ENCODE measurements around the gene MFAP4.

The MFAP4 gene

DNA sequence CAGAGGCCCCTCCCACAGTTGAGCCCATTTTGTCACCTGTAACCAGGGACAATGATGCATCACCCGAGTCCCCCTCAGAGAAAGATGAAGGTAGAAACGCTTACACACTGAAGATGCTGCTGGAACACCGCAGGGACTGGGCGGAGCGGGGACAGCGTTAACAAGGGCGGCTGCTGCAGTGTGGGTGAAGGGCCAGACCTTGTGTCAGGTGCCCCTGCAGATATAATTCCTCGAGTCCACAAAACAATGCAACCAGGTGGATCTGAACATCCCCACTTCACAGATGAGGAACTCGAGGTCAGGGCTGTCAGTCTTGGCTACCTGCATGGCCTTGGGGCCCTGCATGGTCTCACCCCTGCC is 15.0 kb downstream of the MFAP4 start:
- no peak for TF ChIP-seq CEBPB (IDR thresholded peaks at IDR 0.05)

DNA sequence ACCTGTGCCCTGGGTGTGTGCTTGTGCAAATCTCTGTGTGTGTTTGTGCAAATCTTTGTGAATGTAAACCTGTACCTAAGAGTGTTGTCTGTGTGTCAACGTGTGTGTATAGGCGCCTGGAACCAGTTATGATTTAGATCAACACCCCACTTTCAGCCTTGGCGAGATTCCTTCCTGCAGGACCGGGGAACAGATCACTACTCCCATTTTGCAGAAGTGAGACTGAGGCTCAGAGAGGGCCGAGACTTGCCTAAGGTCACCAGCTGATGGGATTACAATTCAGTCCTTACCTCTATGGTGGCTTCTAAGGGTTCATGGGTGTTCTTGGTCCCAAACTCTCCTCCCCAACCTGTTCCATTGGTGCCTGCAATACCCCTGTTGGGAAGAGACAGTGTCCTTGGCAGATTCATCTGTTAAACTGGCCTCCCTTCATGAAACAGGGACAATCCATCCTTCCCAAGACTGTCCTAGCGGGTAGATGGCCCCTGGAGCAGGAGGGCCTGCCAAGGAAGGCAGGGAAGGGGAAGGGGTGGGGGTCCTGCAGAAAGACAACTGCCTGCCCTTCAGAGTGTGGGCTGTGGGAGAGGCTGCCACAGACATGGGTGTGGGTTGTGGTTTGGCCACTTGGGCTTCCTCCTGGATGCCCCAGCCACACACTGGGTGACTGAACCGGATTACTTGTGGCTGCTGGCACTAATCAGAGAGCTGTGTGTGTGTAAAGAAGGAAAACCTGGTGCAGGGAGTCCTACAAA is 15.6 kb downstream of the MFAP4 start:
- TF ChIP-seq CEBPB (IDR thresholded peaks at IDR 0.05) (no peak), EP300 (IDR thresholded peaks at IDR 0.05; ENCODE audit: borderline replicate concordance) (no peak), TAF1 (IDR thresholded peaks at IDR 0.05; ENCODE audit: low read depth) (no peak), YY1 (IDR thresholded peaks at IDR 0.05; ENCODE audit: low read depth) (no peak), ZBTB7A (IDR thresholded peaks at IDR 0.05; ENCODE audit: low read depth) (no peak), NFIC (IDR thresholded peaks at IDR 0.05) (no peak), TCF12 (IDR thresholded peaks at IDR 0.05; ENCODE audit: low read depth) (no peak), CREB1 (IDR thresholded peaks at IDR 0.05; ENCODE audit: low read depth) (no peak)
- TF ChIP-seq, protein P1, sequence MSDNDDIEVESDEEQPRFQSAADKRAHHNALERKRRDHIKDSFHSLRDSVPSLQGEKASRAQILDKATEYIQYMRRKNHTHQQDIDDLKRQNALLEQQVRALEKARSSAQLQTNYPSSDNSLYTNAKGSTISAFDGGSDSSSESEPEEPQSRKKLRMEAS (IDR thresholded peaks at IDR 0.05): no peak
- TF ChIP-seq, protein P2, sequence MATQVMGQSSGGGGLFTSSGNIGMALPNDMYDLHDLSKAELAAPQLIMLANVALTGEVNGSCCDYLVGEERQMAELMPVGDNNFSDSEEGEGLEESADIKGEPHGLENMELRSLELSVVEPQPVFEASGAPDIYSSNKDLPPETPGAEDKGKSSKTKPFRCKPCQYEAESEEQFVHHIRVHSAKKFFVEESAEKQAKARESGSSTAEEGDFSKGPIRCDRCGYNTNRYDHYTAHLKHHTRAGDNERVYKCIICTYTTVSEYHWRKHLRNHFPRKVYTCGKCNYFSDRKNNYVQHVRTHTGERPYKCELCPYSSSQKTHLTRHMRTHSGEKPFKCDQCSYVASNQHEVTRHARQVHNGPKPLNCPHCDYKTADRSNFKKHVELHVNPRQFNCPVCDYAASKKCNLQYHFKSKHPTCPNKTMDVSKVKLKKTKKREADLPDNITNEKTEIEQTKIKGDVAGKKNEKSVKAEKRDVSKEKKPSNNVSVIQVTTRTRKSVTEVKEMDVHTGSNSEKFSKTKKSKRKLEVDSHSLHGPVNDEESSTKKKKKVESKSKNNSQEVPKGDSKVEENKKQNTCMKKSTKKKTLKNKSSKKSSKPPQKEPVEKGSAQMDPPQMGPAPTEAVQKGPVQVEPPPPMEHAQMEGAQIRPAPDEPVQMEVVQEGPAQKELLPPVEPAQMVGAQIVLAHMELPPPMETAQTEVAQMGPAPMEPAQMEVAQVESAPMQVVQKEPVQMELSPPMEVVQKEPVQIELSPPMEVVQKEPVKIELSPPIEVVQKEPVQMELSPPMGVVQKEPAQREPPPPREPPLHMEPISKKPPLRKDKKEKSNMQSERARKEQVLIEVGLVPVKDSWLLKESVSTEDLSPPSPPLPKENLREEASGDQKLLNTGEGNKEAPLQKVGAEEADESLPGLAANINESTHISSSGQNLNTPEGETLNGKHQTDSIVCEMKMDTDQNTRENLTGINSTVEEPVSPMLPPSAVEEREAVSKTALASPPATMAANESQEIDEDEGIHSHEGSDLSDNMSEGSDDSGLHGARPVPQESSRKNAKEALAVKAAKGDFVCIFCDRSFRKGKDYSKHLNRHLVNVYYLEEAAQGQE (IDR thresholded peaks at IDR 0.05; ENCODE audit: low read depth): no peak

DNA sequence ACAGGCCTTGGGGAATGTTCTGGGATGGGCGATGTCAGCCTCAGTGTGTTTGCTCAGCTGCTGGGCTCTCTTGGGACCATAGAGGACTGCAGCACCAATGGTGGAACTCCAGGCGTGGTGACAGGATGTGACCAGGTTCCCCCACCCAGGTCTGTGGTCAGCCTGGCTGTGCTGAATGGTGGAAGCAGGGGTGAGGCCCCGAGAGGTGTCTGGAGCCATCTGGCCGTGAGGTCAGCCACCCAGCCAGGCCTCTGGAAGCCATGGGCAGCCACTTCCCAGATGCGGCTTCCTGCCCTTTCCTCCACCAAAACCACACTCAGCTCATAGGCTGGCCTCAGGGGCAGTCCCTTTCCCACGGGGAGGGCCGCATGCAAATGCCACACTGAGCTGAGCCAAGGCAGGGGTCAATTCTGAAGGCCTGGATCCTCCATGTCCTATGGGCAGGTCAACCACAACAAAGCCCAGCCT is 16.5 kb downstream of the MFAP4 start:
- TF ChIP-seq TAF1 (IDR thresholded peaks at IDR 0.05; ENCODE audit: low read depth) (no peak), NFIC (IDR thresholded peaks at IDR 0.05) (no peak), CEBPB (IDR thresholded peaks at IDR 0.05) (no peak), ZBTB7A (IDR thresholded peaks at IDR 0.05; ENCODE audit: low read depth) (no peak)
- TF ChIP-seq, protein P2 (IDR thresholded peaks at IDR 0.05; ENCODE audit: low read depth): no peak

DNA sequence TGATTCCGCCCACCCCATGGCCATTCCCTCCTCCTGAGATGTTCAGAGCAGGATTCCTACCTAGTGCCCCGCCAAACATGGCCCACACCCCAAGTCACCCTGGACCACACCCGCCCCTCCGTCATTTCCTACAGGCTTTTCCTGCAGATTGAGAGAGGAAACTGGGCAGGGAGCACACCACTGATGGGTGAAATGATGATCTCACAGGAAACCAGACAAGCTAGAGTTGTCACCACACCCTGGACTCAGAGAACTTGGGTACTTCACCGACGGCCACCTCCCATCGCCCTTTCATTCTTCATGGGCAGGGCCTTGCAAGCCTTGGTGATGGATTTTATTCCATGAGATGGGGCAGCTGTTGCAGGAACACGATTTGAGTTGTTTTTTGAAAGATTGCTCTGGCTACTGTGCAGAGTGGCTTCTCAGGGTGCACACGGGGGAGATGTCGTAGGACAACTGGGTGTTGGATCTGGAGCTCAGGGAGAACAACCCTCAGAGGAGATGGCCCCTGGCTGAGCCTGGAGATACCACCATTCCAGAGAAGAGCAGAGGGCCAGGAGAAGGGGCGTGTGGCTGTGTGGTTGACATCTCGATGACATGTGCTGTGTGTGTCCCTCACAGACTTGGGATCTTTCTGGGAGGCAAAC is 17.0 kb downstream of the MFAP4 start:
- TF ChIP-seq YY1 (IDR thresholded peaks at IDR 0.05; ENCODE audit: low read depth) (no peak), FOXM1 (IDR thresholded peaks at IDR 0.05; ENCODE audit: borderline replicate concordance, low read depth) (no peak), EGR1 (IDR thresholded peaks at IDR 0.05) (no peak), NFIC (IDR thresholded peaks at IDR 0.05) (no peak), EP300 (IDR thresholded peaks at IDR 0.05; ENCODE audit: borderline replicate concordance) (no peak), TAF1 (IDR thresholded peaks at IDR 0.05; ENCODE audit: low read depth) (no peak)
- TF ChIP-seq, protein P3, sequence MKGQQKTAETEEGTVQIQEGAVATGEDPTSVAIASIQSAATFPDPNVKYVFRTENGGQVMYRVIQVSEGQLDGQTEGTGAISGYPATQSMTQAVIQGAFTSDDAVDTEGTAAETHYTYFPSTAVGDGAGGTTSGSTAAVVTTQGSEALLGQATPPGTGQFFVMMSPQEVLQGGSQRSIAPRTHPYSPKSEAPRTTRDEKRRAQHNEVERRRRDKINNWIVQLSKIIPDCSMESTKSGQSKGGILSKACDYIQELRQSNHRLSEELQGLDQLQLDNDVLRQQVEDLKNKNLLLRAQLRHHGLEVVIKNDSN (IDR thresholded peaks at IDR 0.05): no peak
- TF ChIP-seq, protein P1 (IDR thresholded peaks at IDR 0.05): no peak

DNA sequence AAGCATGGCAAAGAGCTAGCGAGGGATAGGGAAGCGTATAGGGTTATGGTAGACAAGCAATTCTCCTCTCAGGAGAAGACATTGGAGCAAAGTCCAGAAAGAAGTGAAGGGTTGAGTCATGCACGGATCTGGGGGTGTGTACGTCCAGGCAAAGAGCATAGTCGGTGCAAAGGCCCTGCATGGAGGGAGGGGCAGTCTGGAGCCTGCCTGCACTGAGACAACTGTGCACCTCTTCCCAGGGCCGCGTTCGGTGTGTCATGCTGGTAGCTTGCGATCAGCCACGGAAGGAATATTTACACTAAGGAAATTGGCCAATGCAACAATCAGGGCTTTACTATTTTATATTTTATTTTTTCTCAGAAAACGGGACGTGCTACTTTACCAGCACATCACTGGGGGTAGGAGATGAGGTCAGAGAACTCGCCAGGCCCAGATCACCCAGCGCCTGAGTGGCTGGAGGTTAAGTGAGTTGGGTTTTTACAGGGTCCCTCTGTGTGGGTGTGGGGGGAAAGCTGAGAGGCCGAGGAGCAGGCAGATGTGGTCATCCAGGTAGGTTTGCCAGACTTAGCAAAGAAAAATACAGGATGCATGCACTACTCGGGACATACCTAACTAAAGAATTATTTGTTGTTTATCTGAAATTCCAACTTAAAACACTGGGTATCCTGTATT is 17.7 kb downstream of the MFAP4 start:
- TF ChIP-seq FOXM1 (IDR thresholded peaks at IDR 0.05; ENCODE audit: borderline replicate concordance, low read depth) (no peak), TCF12 (IDR thresholded peaks at IDR 0.05; ENCODE audit: low read depth) (no peak), TEAD4 (IDR thresholded peaks at IDR 0.05) (no peak), ZBTB7A (IDR thresholded peaks at IDR 0.05; ENCODE audit: low read depth) (no peak), EP300 (IDR thresholded peaks at IDR 0.05; ENCODE audit: borderline replicate concordance) (no peak), CEBPB (IDR thresholded peaks at IDR 0.05) (no peak), CREB1 (IDR thresholded peaks at IDR 0.05; ENCODE audit: low read depth) (no peak), NFIC (IDR thresholded peaks at IDR 0.05) (no peak), TAF1 (IDR thresholded peaks at IDR 0.05; ENCODE audit: low read depth) (no peak), YY1 (IDR thresholded peaks at IDR 0.05; ENCODE audit: low read depth) (no peak)
- TF ChIP-seq, protein P2 (IDR thresholded peaks at IDR 0.05; ENCODE audit: low read depth): no peak
- TF ChIP-seq, protein P3 (IDR thresholded peaks at IDR 0.05): no peak
- TF ChIP-seq, protein P1 (IDR thresholded peaks at IDR 0.05): no peak
